Loucy (cell line): ENCODE results near the gene GPATCH4.

Experiments used
- EZH2phosphoT487 ChIP-seq: fragments of 200-600 bp; IDR thresholded peaks from 2 replicates; pipeline ENCODE4 v1.6.1; 2018; ENCODE audit warnings: antibody characterized with exemption, mild to moderate bottlenecking, moderate library complexity, borderline replicate concordance
- TF ChIP-seq, protein P1 (sequence below): fragments of 200-600 bp; sonication (generic); conservative IDR thresholded peaks from 2 replicates; pipeline ENCODE4 v1.5.1; 2014; ENCODE audit warnings: mild to moderate bottlenecking, antibody characterized with exemption, low read length

DNA sequence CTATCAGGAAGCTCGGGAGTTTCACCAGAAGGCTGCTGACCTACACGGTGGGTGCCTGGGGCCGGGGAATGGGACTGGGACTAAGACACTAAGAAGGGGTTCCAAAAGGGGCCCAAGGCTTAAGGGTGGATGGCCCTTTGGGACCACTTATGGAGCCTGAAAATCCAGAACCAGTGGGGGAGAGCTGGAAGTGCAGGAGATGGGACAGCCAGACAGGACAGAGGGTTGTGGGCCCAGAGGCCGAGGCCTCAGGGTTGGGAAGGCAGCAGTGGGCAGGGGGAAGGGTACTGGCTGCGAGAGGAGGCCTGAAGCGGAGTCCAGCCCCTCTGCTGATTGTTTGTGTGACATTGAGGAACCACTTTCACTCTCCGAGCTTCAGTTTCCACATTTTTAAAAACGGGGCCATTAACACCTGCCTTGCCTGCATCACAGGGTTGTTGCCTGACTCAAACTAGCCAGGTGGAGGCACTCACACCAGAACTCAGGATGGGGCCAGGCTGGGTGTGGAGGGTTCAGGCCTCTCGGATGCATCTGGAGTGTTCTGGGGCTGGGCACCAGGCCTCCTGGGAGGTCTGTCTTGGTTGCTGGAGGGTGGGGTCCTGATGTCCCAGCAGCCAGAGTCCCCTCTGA lies 18.8 kb downstream of the GPATCH4 start:
- TF ChIP-seq, protein P1, sequence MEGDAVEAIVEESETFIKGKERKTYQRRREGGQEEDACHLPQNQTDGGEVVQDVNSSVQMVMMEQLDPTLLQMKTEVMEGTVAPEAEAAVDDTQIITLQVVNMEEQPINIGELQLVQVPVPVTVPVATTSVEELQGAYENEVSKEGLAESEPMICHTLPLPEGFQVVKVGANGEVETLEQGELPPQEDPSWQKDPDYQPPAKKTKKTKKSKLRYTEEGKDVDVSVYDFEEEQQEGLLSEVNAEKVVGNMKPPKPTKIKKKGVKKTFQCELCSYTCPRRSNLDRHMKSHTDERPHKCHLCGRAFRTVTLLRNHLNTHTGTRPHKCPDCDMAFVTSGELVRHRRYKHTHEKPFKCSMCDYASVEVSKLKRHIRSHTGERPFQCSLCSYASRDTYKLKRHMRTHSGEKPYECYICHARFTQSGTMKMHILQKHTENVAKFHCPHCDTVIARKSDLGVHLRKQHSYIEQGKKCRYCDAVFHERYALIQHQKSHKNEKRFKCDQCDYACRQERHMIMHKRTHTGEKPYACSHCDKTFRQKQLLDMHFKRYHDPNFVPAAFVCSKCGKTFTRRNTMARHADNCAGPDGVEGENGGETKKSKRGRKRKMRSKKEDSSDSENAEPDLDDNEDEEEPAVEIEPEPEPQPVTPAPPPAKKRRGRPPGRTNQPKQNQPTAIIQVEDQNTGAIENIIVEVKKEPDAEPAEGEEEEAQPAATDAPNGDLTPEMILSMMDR: no peak
- no peak for TF ChIP-seq EZH2phosphoT487
